K562 (cell line): Measurements from ENCODE around the gene RRBP1. TPM values are rescaled to one million over a fixed set of nuclear protein-coding genes. Genes with fewer than 3 reads are reported as not detected.

Source experiments
- CREB3L1 ChIP-seq: fragments of 450-650 bp; IDR thresholded peaks from 2 replicates; pipeline ENCODE4 v1.6.1; 2014; ENCODE audit warnings: low read depth, mild to moderate bottlenecking, moderate library complexity, borderline replicate concordance
- EGR1 ChIP-seq: fragments of 450-650 bp; conservative IDR thresholded peaks from 2 replicates; pipeline ENCODE4 v1.6.1; 2017; ENCODE audit warnings: mild to moderate bottlenecking
- GTF2B ChIP-seq: IDR thresholded peaks from 2 replicates; pipeline ENCODE4 v1.6.1; 2011; ENCODE audit not compliant: insufficient read length; ENCODE audit errors: extremely low read depth
- HDAC2 ChIP-seq: fragments of 450-650 bp; IDR thresholded peaks from 2 replicates; pipeline ENCODE4 v1.6.1; 2016; ENCODE audit warnings: mild to moderate bottlenecking
- MEF2A ChIP-seq: IDR thresholded peaks from 2 replicates; pipeline ENCODE4 v1.6.1; 2011; ENCODE audit warnings: low read depth, mild to moderate bottlenecking, low read length, moderate library complexity; ENCODE audit not compliant: control insufficient read depth
- NFATC3 ChIP-seq: fragments of 450-650 bp; IDR thresholded peaks from 2 replicates; pipeline ENCODE4 v1.6.1; 2017; ENCODE audit warnings: mild to moderate bottlenecking
- RBFOX2 ChIP-seq: fragments of 200-400 bp; formaldehyde crosslinking; IDR thresholded peaks from 2 replicates; pipeline ENCODE4 v1.6.1; 2017; ENCODE audit warnings: low read depth, mild to moderate bottlenecking, low read length, moderate library complexity
- RNF219 ChIP-seq: fragments of 250-450 bp; sonication (Bioruptor Pico); IDR thresholded peaks from 2 replicates; pipeline ENCODE4 v1.5.0; 2022; ENCODE audit warnings: mild to moderate bottlenecking
- SMARCE1 ChIP-seq: fragments of 450-650 bp; IDR thresholded peaks from 2 replicates; pipeline ENCODE4 v1.7.1; 2016; ENCODE audit warnings: mild to moderate bottlenecking
- SP1 ChIP-seq: sonication (generic); formaldehyde crosslinking; IDR thresholded peaks from 2 replicates; pipeline ENCODE4 v1.8.1; 2022; ENCODE audit warnings: mild to moderate bottlenecking, missing genetic modification reagents
- THRB ChIP-seq: fragments of 450-650 bp; formaldehyde crosslinking; conservative IDR thresholded peaks from 2 replicates; pipeline ENCODE4 v1.4.0; 2022; ENCODE audit warnings: mild to moderate bottlenecking, missing genetic modification characterization
- U2AF2 ChIP-seq: fragments of 200-400 bp; formaldehyde crosslinking; optimal IDR thresholded peaks from 2 replicates; pipeline ENCODE3; 2017; ENCODE audit warnings: low read depth, mild to moderate bottlenecking, low read length
- ZMIZ1 ChIP-seq, 2 experiments: fragments of 150-350 bp in 1 of 2; IDR thresholded peaks; 2 replicates each; pipeline ENCODE4 v1.6.1; 2012 to 2016; ENCODE audit warnings: low read depth in 2 of 2, low read length in 2 of 2, mild to moderate bottlenecking in 1 of 2, moderate library complexity in 1 of 2
- ZNF830 ChIP-seq: fragments of 250-450 bp; sonication (Bioruptor Pico); IDR thresholded peaks from 2 replicates; pipeline ENCODE4 v1.5.0; 2021; ENCODE audit warnings: mild to moderate bottlenecking
- polyA plus RNA-seq, 8 experiments: library from polyadenylated mRNA; depleted of rRNA in 4 of 8; stranded (reverse) in 5 of 8; unstranded in 3 of 8; fragments of >200 nt; fragmentation: Nextera tagmentation in 2 of 8; fragmentation: Illumina TruSeq in 1 of 8; extraction: Ambion mirVana in 2 of 8; extraction: Trizol in 1 of 8; gene quantifications; 2 replicates each; pipeline versions ENCODE4 v1.2.1 to v1.2.3, GENCODE V29; 2011 to 2014; ENCODE audit warnings: inconsistent platforms in 1 of 8, missing spikeins in 1 of 8
- total RNA-seq, 7 experiments: library from RNA; depleted of rRNA in 6 of 7; stranded (reverse); fragments of >200 nt in 6 of 7; fragmentation: Illumina TruSeq in 2 of 7; extraction: Trizol in 2 of 7; gene quantifications; 2 replicates each; pipeline versions ENCODE4 v1.2.1 to v1.2.3, GENCODE V29; 2011 to 2021; ENCODE audit warnings: low replicate concordance in 1 of 7

Gene RRBP1
- total and polyA plus RNA-seq, 9 of the 15 experiments (the other 6 are each of a cell fraction or from before 2014, with no cell fraction given): 0.84 to 32.0 (median 17.6) TPM

GRCh38 chr20:17682103-17682888, at the start of gene RRBP1 (continued):
- no peak for TF ChIP-seq THRB
- TF ChIP-seq SP1 (CRISPR knock-in tag): peak; percentile 89
- peak; percentile 81; the same call in 1 of the 2 replicates for TF ChIP-seq CREB3L1
- TF ChIP-seq GTF2B: no peak
- no peak for TF ChIP-seq U2AF2
- peak; percentile 58; the same call in 1 of the 2 replicates for TF ChIP-seq SMARCE1
- no peak for TF ChIP-seq EGR1
- no peak for TF ChIP-seq NFATC3
- TF ChIP-seq ZMIZ1 (IDR thresholded peaks at IDR 0.05; ENCODE audit: low read depth in 2 of 2, low read length in 2 of 2): 0 out of 4 replicates have a peak, but pooled peaks of 1 of the 2 experiments have one; percentile 42
- TF ChIP-seq MEF2A: no peak
- peak; percentile 59; the same call in 1 of the 2 replicates for TF ChIP-seq HDAC2
- no peak for TF ChIP-seq ZNF830
- peak; percentile 95 for TF ChIP-seq RBFOX2
- no peak for TF ChIP-seq RNF219 (CRISPR knock-in tag)
